Activated T-cell treated with anti-CD3 and anti-CD28 coated beads, Interleukin-2, amount 50 U/mL, for 24 hours (primary cell): Measurements from ENCODE around the gene ADGRA1.

ENCODE experiments used
- DNase-seq: peaks from one replicate; pipeline ENCODE4 v3.0.0-alpha.2; 2020
- H3K27ac Mint-ChIP-seq: 2 replicates; pipeline ENCODE4 v1.8.0; 2020; ENCODE audit warnings: mild to moderate bottlenecking, mixed read lengths
- H3K27me3 Mint-ChIP-seq: 2 replicates; pipeline ENCODE4 v1.8.0; 2020; ENCODE audit warnings: mixed read lengths
- H3K36me3 Mint-ChIP-seq: 2 replicates; pipeline ENCODE4 v1.8.0; 2020; ENCODE audit warnings: low read depth, mixed read lengths
- H3K4me1 Mint-ChIP-seq: 2 replicates; pipeline ENCODE4 v1.8.0; 2020; ENCODE audit warnings: low read depth, mixed read lengths
- H3K4me3 Mint-ChIP-seq: 2 replicates; pipeline ENCODE4 v1.8.0; 2020; ENCODE audit warnings: mild to moderate bottlenecking, moderate library complexity, mixed read lengths
- H3K9me3 Mint-ChIP-seq: 2 replicates; pipeline ENCODE4 v1.8.0; 2020; ENCODE audit warnings: mixed read lengths

The ADGRA1 gene

GRCh38 chr10:133090654-133091053 is 2.9 kb downstream of the ADGRA1 start:
- H3K27me3 Mint-ChIP-seq = peaks cover 39% of the 10 kb centered on the region
- no peaks in the 10 kb centered on the region for H3K9me3 Mint-ChIP-seq
- no peaks in the 10 kb centered on the region for H3K36me3 Mint-ChIP-seq
- no peak overlapping the region for H3K4me3 Mint-ChIP-seq
- no peak overlapping the region for H3K27ac Mint-ChIP-seq
- no peak for DNase-seq
- H3K4me1 Mint-ChIP-seq = peaks cover 3% of the 10 kb centered on the region

GRCh38 chr10:133091316-133091715 is 3.6 kb downstream of the ADGRA1 start:
- no peak overlapping the region for H3K27ac Mint-ChIP-seq
- H3K36me3 Mint-ChIP-seq = no peaks in the 10 kb centered on the region
- no peak for DNase-seq
- no peaks in the 10 kb centered on the region for H3K9me3 Mint-ChIP-seq
- no peak overlapping the region for H3K4me3 Mint-ChIP-seq
- H3K27me3 Mint-ChIP-seq = peaks cover 35% of the 10 kb centered on the region
- H3K4me1 Mint-ChIP-seq = peaks cover 3% of the 10 kb centered on the region

- Mint-ChIP-seq H3K4me3 (no peak overlapping the region), H3K4me1 (no peaks in the 10 kb centered on the region), H3K36me3 (no peaks in the 10 kb centered on the region)
These were observed 5.6 kb downstream of the ADGRA1 start for GRCh38 chr10:133093291-133093690.

GRCh38 chr10:133094286-133094685 is 6.6 kb downstream of the ADGRA1 start:
- Mint-ChIP-seq H3K27ac (no peak overlapping the region), H3K36me3 (no peaks in the 10 kb centered on the region), H3K9me3 (no peaks in the 10 kb centered on the region), H3K27me3 (peaks cover 22% of the 10 kb centered on the region), H3K4me1 (no peaks in the 10 kb centered on the region), H3K4me3 (no peak overlapping the region)
- no peak for DNase-seq

More at GRCh38 chr10:133093291-133093690, 5.6 kb downstream of the ADGRA1 start:
- no peak for DNase-seq
- no peak overlapping the region for H3K27ac Mint-ChIP-seq
- H3K27me3 Mint-ChIP-seq = peaks cover 26% of the 10 kb centered on the region
- no peaks in the 10 kb centered on the region for H3K9me3 Mint-ChIP-seq

- H3K36me3 Mint-ChIP-seq = no peaks in the 10 kb centered on the region
- H3K4me3 Mint-ChIP-seq = no peak overlapping the region
- no peak for DNase-seq
- H3K27ac Mint-ChIP-seq = no peak overlapping the region
- no peaks in the 10 kb centered on the region for H3K4me1 Mint-ChIP-seq
- H3K27me3 Mint-ChIP-seq = peaks cover 19% of the 10 kb centered on the region
- H3K9me3 Mint-ChIP-seq = no peaks in the 10 kb centered on the region
These were observed 7.1 kb downstream of the ADGRA1 start for GRCh38 chr10:133094866-133095265.

- H3K9me3 Mint-ChIP-seq = no peaks in the 10 kb centered on the region
- no peak for DNase-seq
- H3K4me3 Mint-ChIP-seq = no peak overlapping the region
- no peak overlapping the region for H3K27ac Mint-ChIP-seq
- no peaks in the 10 kb centered on the region for H3K36me3 Mint-ChIP-seq
- peaks cover 17% of the 10 kb centered on the region for H3K27me3 Mint-ChIP-seq
- H3K4me1 Mint-ChIP-seq = no peaks in the 10 kb centered on the region
These were observed 7.9 kb downstream of the ADGRA1 start for GRCh38 chr10:133095586-133095985.

GRCh38 chr10:133096616-133097269 is 9.0 kb downstream of the ADGRA1 start:
- peaks cover 22% of the 10 kb centered on the region for H3K27me3 Mint-ChIP-seq
- H3K36me3 Mint-ChIP-seq = no peaks in the 10 kb centered on the region
- H3K9me3 Mint-ChIP-seq = no peaks in the 10 kb centered on the region
- peak; percentile 40 for DNase-seq
- H3K4me3 Mint-ChIP-seq = no peak overlapping the region
- peaks cover 4% of the 10 kb centered on the region for H3K4me1 Mint-ChIP-seq
- no peak overlapping the region for H3K27ac Mint-ChIP-seq

GRCh38 chr10:133097418-133097817 is 9.7 kb downstream of the ADGRA1 start:
- Mint-ChIP-seq H3K4me1 (peaks cover 4% of the 10 kb centered on the region), H3K27me3 (peaks cover 26% of the 10 kb centered on the region), H3K9me3 (no peaks in the 10 kb centered on the region), H3K27ac (no peak overlapping the region), H3K36me3 (no peaks in the 10 kb centered on the region), H3K4me3 (no peak overlapping the region)
- no peak for DNase-seq

GRCh38 chr10:133097961-133098360 is 10.2 kb downstream of the ADGRA1 start:
- Mint-ChIP-seq H3K27ac (no peak overlapping the region), H3K36me3 (no peaks in the 10 kb centered on the region), H3K9me3 (no peaks in the 10 kb centered on the region), H3K4me1 (peaks cover 4% of the 10 kb centered on the region), H3K27me3 (peaks cover 26% of the 10 kb centered on the region), H3K4me3 (no peak overlapping the region)
- DNase-seq = no peak

- Mint-ChIP-seq H3K9me3 (no peaks in the 10 kb centered on the region), H3K4me1 (peaks cover 4% of the 10 kb centered on the region), H3K36me3 (no peaks in the 10 kb centered on the region), H3K27me3 (peaks cover 26% of the 10 kb centered on the region), H3K4me3 (no peak overlapping the region), H3K27ac (no peak overlapping the region)
- no peak for DNase-seq
These were observed 10.9 kb downstream of the ADGRA1 start for GRCh38 chr10:133098426-133099124.

GRCh38 chr10:133099571-133099970 is 11.8 kb downstream of the ADGRA1 start:
- Mint-ChIP-seq H3K4me3 (no peak overlapping the region), H3K27me3 (peaks cover 31% of the 10 kb centered on the region), H3K36me3 (no peaks in the 10 kb centered on the region), H3K9me3 (no peaks in the 10 kb centered on the region), H3K27ac (no peak overlapping the region), H3K4me1 (peaks cover 4% of the 10 kb centered on the region)
- DNase-seq = no peak

- H3K36me3 Mint-ChIP-seq = no peaks in the 10 kb centered on the region
- H3K4me1 Mint-ChIP-seq = peaks cover 4% of the 10 kb centered on the region
- no peak for DNase-seq
- H3K9me3 Mint-ChIP-seq = no peaks in the 10 kb centered on the region
- H3K4me3 Mint-ChIP-seq = no peak overlapping the region
- H3K27ac Mint-ChIP-seq = no peak overlapping the region
- H3K27me3 Mint-ChIP-seq = peaks cover 31% of the 10 kb centered on the region
These were observed 12.5 kb downstream of the ADGRA1 start for GRCh38 chr10:133100186-133100585.

- Mint-ChIP-seq H3K27me3 (peaks cover 31% of the 10 kb centered on the region), H3K27ac (no peak overlapping the region), H3K4me1 (peaks cover 4% of the 10 kb centered on the region), H3K4me3 (no peak overlapping the region), H3K36me3 (no peaks in the 10 kb centered on the region), H3K9me3 (no peaks in the 10 kb centered on the region)
- DNase-seq = peak; percentile 50
These were observed 13.1 kb downstream of the ADGRA1 start for GRCh38 chr10:133100706-133101415.

GRCh38 chr10:133101416-133101810 is 13.7 kb downstream of the ADGRA1 start:
- H3K27ac Mint-ChIP-seq = no peak overlapping the region
- H3K4me3 Mint-ChIP-seq = no peak overlapping the region
- no peaks in the 10 kb centered on the region for H3K9me3 Mint-ChIP-seq
- H3K4me1 Mint-ChIP-seq = peaks cover 4% of the 10 kb centered on the region
- peaks cover 31% of the 10 kb centered on the region for H3K27me3 Mint-ChIP-seq
- no peaks in the 10 kb centered on the region for H3K36me3 Mint-ChIP-seq
- no peak for DNase-seq
